Measurements from ENCODE around the gene RPAP3. TPM values are rescaled to one million over a fixed set of nuclear protein-coding genes. Genes with fewer than 3 reads are reported as not detected.

Gene RPAP3
- total and polyA plus RNA-seq, 2 of the 4 experiments (the other 2 are of a cell fraction), result 10.6 to 13.4 TPM

GRCh38 chr12:47698055-47698454, 7.8 kb downstream of the RPAP3 start:
- no peak overlapping the region for H3K14ac ChIP-seq (replicated peaks; ENCODE audit: low read depth, low read length)
- H2BK5ac ChIP-seq (ENCODE audit: low read depth, low read length, poor library complexity, severe bottlenecking), result no peak overlapping the region
- no peak overlapping the region for H3K9ac ChIP-seq (ENCODE audit: low read depth, low read length)
- no peak overlapping the region; the same call in 1 of the 2 replicates for H3K23ac ChIP-seq (ENCODE audit: low read depth, low read length)
- no peak overlapping the region for H3K27ac ChIP-seq (ENCODE audit: insufficient read depth, low read length)
- no peak overlapping the region for H4K8ac ChIP-seq (ENCODE audit: low read depth in 2 of 2, low read length in 2 of 2)
- no peak overlapping the region for H3K4me3 ChIP-seq (ENCODE audit: insufficient read depth, low read depth, low read length)
- H3K79me1 ChIP-seq (ENCODE audit: low read depth in 1 of 2, low read length in 2 of 2), result peaks cover 10 to 24% of the 10 kb centered on the region in 2 experiments; a peak in 3 of 4 replicates
- dilution Hi-C loops (cut with HindIII; ENCODE audit: low sequenced_read_pairs, unreplicated experiment), result no loop called here
- WGBS, 2 experiments (ENCODE audit: extremely low coverage in 2 of 2, insufficient read length in 1 of 2), result no CpG with 5 or more reads among the region's 4 CpGs
- no peak overlapping the region for H3K4ac ChIP-seq (ENCODE audit: low read depth, low read length)
- intact Hi-C loops (cut with micrococcal nuclease), result no loop called here
- H3K18ac ChIP-seq (ENCODE audit: low read depth, low read length), result no peak overlapping the region
- no peak overlapping the region for H4K91ac ChIP-seq (ENCODE audit: insufficient read depth, low read depth, low read length)
- H3K4me2 ChIP-seq (ENCODE audit: low read depth, low read length), result no peak overlapping the region
- CTCF ChIA-PET, result no interaction called here
- peaks cover 8% of the 10 kb centered on the region for H3K36me3 ChIP-seq (ENCODE audit: control insufficient read depth, insufficient read depth, low read length)
- no peak for DNase-seq
- TF ChIP-seq MAZ (IDR thresholded peaks at IDR 0.05; ENCODE audit: borderline replicate concordance, low read depth, low read length) (no peak), ELK1 (IDR thresholded peaks at IDR 0.05; ENCODE audit: borderline replicate concordance, low read depth, low read length) (no peak)
- no peak overlapping the region for H2AFZ ChIP-seq (replicated peaks; ENCODE audit: low read length, poor library complexity)
- no peak for ATAC-seq (ENCODE audit: low read depth)
- no peak overlapping the region for H2AK5ac ChIP-seq (ENCODE audit: low read depth, low read length)
- H3K9me1 ChIP-seq (ENCODE audit: insufficient read depth, low read length), result no peaks in the 10 kb centered on the region
- H2BK20ac ChIP-seq (ENCODE audit: low read depth, low read length), result no peak overlapping the region
- in situ Hi-C loops (cut with MboI; ENCODE audit: low sequenced_read_pairs), result loop anchor here (25.0 kb wide), 1 partner anchor 1361 kb away; no protein-coding TSS in a partner anchor
- no peak overlapping the region for H4K5ac ChIP-seq (ENCODE audit: low read depth, low read length)
- H3K56ac ChIP-seq (ENCODE audit: extremely low read depth, insufficient read depth, low read length), result no peak overlapping the region
- H2BK15ac ChIP-seq (ENCODE audit: low read depth, low read length), result no peak overlapping the region
- H4K20me1 ChIP-seq (ENCODE audit: insufficient read depth, low read length), result no peaks in the 10 kb centered on the region
- BruUV-seq (replicated peaks), result no TSS peak
- no peaks in the 10 kb centered on the region for H3K4me1 ChIP-seq (ENCODE audit: control insufficient read depth, insufficient read depth, low read length)
- H2BK120ac ChIP-seq (ENCODE audit: low read depth, low read length), result no peak overlapping the region
- no peaks in the 10 kb centered on the region for H3K9me3 ChIP-seq (ENCODE audit: control insufficient read depth, insufficient read depth, low read length)
- H2AK9ac ChIP-seq (replicated peaks; ENCODE audit: low read depth, low read length, poor library complexity), result no peak overlapping the region
- POLR2A ChIA-PET (ENCODE audit: unreplicated experiment), result interaction anchor here (0.6 kb wide), 1 partner anchor 1706 kb away, joined by 3 read pairs; no protein-coding TSS in a partner anchor
- H3K27me3 ChIP-seq (ENCODE audit: control insufficient read depth, insufficient read depth, low read length), result no peaks in the 10 kb centered on the region
